Stomach (tissue), 9 donors: ENCODE measurements around the gene ZNF385C. TPM values are rescaled to one million over a fixed set of nuclear protein-coding genes. Genes with fewer than 3 reads are reported as not detected.
A peak's percentile ranks its signal among the peaks of the same experiment; 100 is the strongest.

Experiments used
- DNase-seq, 2 donors: peaks; one replicate each; pipeline versions ENCODE4 v3.0.0 to v3.0.0-alpha.2; 2013 to 2019
- H3K27ac ChIP-seq, 5 donors: fragments of 200-600 bp in 4 of 5; sonication (generic) in 4 of 5; one replicate each; pipeline ENCODE4 v1.5.1; 2013 to 2019; ENCODE audit warnings: mild to moderate bottlenecking in 1 of 5, moderate library complexity in 1 of 5
- H3K27me3 ChIP-seq, 3 donors: fragments of 200-600 bp; sonication (generic); one replicate each; pipeline ENCODE4 v1.5.1; 2017 to 2019; ENCODE audit warnings: mixed run types in 1 of 3
- H3K36me3 ChIP-seq, 4 donors: fragments of 200-600 bp; sonication (generic); 1 replicate in 3 of 4; 2 replicates in 1 of 4; pipeline ENCODE4 v1.5.1; 2016 to 2019
- H3K4me1 ChIP-seq, 4 donors: fragments of 200-600 bp; sonication (generic); one replicate each; pipeline ENCODE4 v1.5.1; 2016 to 2019
- H3K4me3 ChIP-seq, 4 donors: fragments of 200-600 bp; sonication (generic) in 3 of 4; one replicate each; pipeline ENCODE4 v1.5.1; 2016 to 2019; ENCODE audit warnings: mild to moderate bottlenecking in 1 of 4
- H3K9me3 ChIP-seq, 4 donors: fragments of 200-600 bp; sonication (generic); one replicate each; pipeline ENCODE4 v1.5.1; 2016 to 2019
- CTCF ChIP-seq, 7 experiments: fragments of 450-650 bp in 4 of 7; fragments of 200-600 bp in 3 of 7; sonication (generic) in 3 of 7; IDR thresholded peaks; one replicate each; pipeline ENCODE4 v1.5.1; 2016 to 2019; ENCODE audit warnings: antibody characterized with exemption in 7 of 7, control low read depth in 2 of 7, mild to moderate bottlenecking in 1 of 7
- EP300 ChIP-seq: sonication (generic); formaldehyde crosslinking; IDR thresholded peaks from one replicate; pipeline ENCODE4 v1.6.1; 2017; ENCODE audit warnings: antibody characterized with exemption
- POLR2A ChIP-seq, 4 donors: fragments of 450-650 bp; IDR thresholded peaks; one replicate each; pipeline ENCODE4 v1.6.1; 2016; ENCODE audit warnings: antibody characterized with exemption in 4 of 4, control low read depth in 2 of 4, mild to moderate bottlenecking in 1 of 4, moderate library complexity in 1 of 4
- POLR2AphosphoS5 ChIP-seq, 3 donors: sonication (generic); formaldehyde crosslinking; IDR thresholded peaks; one replicate each; pipeline ENCODE4 v1.6.1; 2016; ENCODE audit warnings: antibody characterized with exemption in 3 of 3
- WGBS, 5 donors: extraction: QIAGEN DNeasy Blood & Tissue Kit in 3 of 5; methylation state at CpG; one replicate each; pipeline versions ENCODE4 v1.1.5 to v1.1.7; 2013 to 2018; 5-methylcytosine and 5-hydroxymethylcytosine counted together
- intact Hi-C: fragments of 100-400 bp; cut with DNase I; formaldehyde crosslinking; loops from one replicate; pipeline ENCODE4 v1.15.1; 2023; ENCODE audit warnings: low total_unique reads
- polyA plus RNA-seq, 3 donors: library from polyadenylated mRNA; stranded (reverse); fragments of 200-250 nt; gene quantifications; one replicate each; pipeline ENCODE4 v1.2.3, GENCODE V29; 2013
- total RNA-seq, 5 donors: library from RNA; depleted of rRNA; stranded (reverse); fragments of >200 nt; gene quantifications; one replicate each; pipeline versions ENCODE4 v1.1.0 to v1.2.3, GENCODE V29; 2014 to 2016
- donor health status: healthy with polysubstance abuse.
- donor health status: Bipolar disorder and iron deficiency.
- donor health status: healthy.

Gene ZNF385C
- total and polyA plus RNA-seq, 8 donors: 0.31 to 1.4 (median 0.70) TPM; not detected in 4

DNA sequence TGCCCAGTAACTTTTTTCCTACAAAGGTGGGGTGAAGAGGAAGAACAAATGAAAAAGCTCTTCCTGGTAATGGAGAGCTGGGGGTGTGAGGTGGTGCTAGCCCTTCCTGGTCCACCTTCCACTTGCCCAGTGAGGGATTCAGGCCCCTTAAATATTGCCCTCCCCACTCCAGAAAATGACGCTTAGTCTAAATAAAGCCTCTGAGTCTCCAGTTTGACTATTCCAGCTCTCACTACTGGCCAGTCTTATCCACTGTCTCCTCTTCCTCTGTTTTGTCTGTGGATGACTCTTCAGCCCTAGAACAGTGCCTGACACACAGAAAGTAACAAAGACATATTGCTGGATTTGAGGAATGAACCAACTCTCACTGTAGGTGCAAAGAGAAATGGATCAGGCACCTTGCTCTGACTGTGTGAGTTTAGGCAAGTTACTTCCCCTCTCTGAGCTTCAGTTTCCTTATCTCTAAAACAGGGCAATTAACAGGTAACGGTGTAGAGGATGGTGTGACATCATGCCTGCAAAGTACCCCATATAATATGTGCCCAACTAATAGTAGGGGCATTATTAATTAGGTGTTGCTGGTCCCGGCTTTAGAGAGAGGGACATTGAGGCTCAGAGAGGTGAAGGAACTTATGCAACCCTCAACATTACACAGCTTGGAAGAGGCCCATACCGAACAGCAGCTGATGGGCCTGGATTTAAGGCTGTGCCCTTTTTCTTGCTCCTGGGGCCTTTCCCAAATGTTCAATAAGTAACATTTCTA is 21.3 kb downstream of the ZNF385C start:
- Histone ChIP-seq H3K4me1 (peaks cover 7 to 10% (median 9%) of the 10 kb centered on the region in 4 donors), H3K9me3 (no peaks in the 10 kb centered on the region), H3K27me3 (peaks cover 0 to 29% (median 14%) of the 10 kb centered on the region in 3 donors), H3K27ac (no peak overlapping the region), H3K4me3 (no peak overlapping the region), H3K36me3 (no peaks in the 10 kb centered on the region)
- DNase-seq: no peak
- 72 to 85% (median 76%) methylated on average over 4 of the region's 4 CpGs for WGBS, 5 donors
- TF ChIP-seq CTCF (IDR thresholded peaks at IDR 0.05) (no peak), POLR2AphosphoS5 (IDR thresholded peaks at IDR 0.05) (no peak), EP300 (no peak)
- intact Hi-C loops: no loop called here

DNA sequence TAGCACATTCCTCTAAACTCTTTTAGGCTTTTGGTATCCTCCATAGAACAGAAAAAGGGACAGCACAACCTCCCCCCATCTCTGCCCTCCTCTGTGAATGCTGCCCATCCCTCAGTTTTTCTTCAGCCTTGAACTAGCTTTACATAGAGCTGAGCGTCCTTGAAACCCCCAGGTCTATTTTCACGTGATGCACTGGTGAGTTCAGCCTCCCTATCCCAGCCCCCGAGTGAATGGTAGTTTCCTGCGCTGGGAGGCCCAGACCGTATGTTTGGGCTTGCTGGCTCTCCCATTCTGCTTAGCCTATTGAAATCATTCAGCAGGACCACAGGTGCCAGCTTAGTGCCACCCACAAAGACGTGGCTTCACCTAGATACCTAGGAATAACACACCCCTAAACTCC is 22.5 kb downstream of the ZNF385C start:
- TF ChIP-seq CTCF (IDR thresholded peaks at IDR 0.05): no peak
- no peak for TF ChIP-seq POLR2AphosphoS5 (IDR thresholded peaks at IDR 0.05)
- no peak for TF ChIP-seq EP300
- no peak for TF ChIP-seq POLR2A (IDR thresholded peaks at IDR 0.05)
- no peaks in the 10 kb centered on the region for H3K9me3 ChIP-seq
- no peak overlapping the region for H3K27ac ChIP-seq
- WGBS, 5 donors: 74 to 79% (median 75%) methylated on average over 6 of the region's 6 CpGs
- peaks cover 11 to 14% (median 12%) of the 10 kb centered on the region in 4 donors for H3K4me1 ChIP-seq
- no peaks in the 10 kb centered on the region for H3K36me3 ChIP-seq
- H3K27me3 ChIP-seq: peaks cover 0 to 41% (median 26%) of the 10 kb centered on the region in 3 donors
- DNase-seq: no peak
- intact Hi-C loops: no loop called here
- H3K4me3 ChIP-seq: no peak overlapping the region

- H3K27me3 ChIP-seq: peaks cover 0 to 47% (median 27%) of the 10 kb centered on the region in 3 donors
- TF ChIP-seq POLR2A (IDR thresholded peaks at IDR 0.05): no peak
- no peak for TF ChIP-seq EP300
- TF ChIP-seq POLR2AphosphoS5 (IDR thresholded peaks at IDR 0.05): no peak
- TF ChIP-seq CTCF (IDR thresholded peaks at IDR 0.05): peak in 1 of 7 experiments; percentile 10
- H3K4me1 ChIP-seq: peaks cover 11 to 14% (median 12%) of the 10 kb centered on the region in 4 donors
- WGBS, 5 donors: 10 to 38% (median 14%) methylated on average over 9 to 67 of the region's 67 CpGs
- no peaks in the 10 kb centered on the region for H3K9me3 ChIP-seq
- H3K4me3 ChIP-seq: peak overlapping the region; percentile 33 to 49 (median 40)
- intact Hi-C loops: no loop called here
- H3K27ac ChIP-seq: no peak overlapping the region
- DNase-seq: peak; percentile 48 to 72
- H3K36me3 ChIP-seq: no peaks in the 10 kb centered on the region
Measured at GRCh38 chr17:42072323-42073187, 25.7 kb downstream of the ZNF385C start.

- Histone ChIP-seq H3K4me3 (peak overlapping the region in 3 of 4 donors; percentile 40 to 49 (median 40)), H3K36me3 (no peaks in the 10 kb centered on the region), H3K4me1 (peaks cover 11 to 14% (median 12%) of the 10 kb centered on the region in 4 donors), H3K27ac (no peak overlapping the region), H3K9me3 (no peaks in the 10 kb centered on the region), H3K27me3 (peaks cover 0 to 46% (median 27%) of the 10 kb centered on the region in 3 donors)
- TF ChIP-seq POLR2AphosphoS5 (IDR thresholded peaks at IDR 0.05) (no peak), EP300 (no peak), POLR2A (IDR thresholded peaks at IDR 0.05) (no peak), CTCF (IDR thresholded peaks at IDR 0.05) (no peak)
- 23 to 30% (median 28%) methylated on average over 3 of the region's 3 CpGs for WGBS, 5 donors
- intact Hi-C loops: no loop called here
- DNase-seq: no peak
Measured at GRCh38 chr17:42071810-42072209, 26.5 kb downstream of the ZNF385C start.
